ENCODE results near the gene HIVEP3. TPM values are rescaled to one million over a fixed set of nuclear protein-coding genes. Genes with fewer than 3 reads are reported as not detected.

HIVEP3 gene
- total RNA-seq, 1 experiment from 2014 or later: 6.0 TPM

DNA sequence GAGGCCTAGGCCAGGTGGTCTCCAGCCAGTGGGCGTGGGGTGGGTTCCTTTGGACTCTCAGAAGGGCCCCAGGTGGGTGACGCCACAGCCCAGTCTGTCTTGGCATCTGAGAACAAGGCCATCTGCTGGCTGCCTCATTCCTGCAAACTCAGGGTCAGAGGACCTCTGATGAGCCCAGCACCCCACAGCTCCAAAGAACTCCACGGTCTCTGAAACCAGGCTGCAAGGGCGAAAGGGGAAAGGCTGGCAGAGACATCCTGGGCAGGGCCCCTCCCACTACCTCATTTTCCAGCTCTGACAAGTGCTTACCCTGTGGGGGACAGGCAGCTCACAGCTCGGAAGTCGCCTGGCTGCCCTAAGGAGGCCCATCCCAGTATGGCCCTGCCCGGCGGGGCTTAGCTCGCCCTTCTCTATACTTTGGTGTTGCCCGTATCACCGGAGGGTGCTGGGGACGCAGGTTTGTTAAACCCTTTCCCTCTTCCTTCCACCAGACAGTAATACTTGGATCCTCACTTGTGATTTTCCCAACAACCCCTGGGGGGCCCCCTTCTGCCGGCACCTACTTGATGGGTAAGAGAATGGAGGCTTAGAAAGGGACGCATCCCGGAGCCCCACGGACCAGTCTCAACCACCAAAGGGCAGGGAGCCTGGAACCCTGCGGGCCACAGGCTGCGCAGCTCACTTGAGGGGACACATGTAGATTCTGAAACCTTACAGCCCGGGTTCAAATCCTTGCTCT lies 423.3 kb downstream of the HIVEP3 start:
- CTCF ChIA-PET: no interaction called here
- Histone ChIP-seq H3K36me3 (ENCODE audit: control insufficient read depth, insufficient read depth, low read length) (no peaks in the 10 kb centered on the region), H3K27me3 (ENCODE audit: control insufficient read depth, insufficient read depth, low read length) (no peaks in the 10 kb centered on the region), H3K4me1 (ENCODE audit: control insufficient read depth, insufficient read depth, low read length) (peaks cover 9% of the 10 kb centered on the region; the same call in 1 of the 2 replicates), H3K27ac (ENCODE audit: low read length) (peak overlapping the region; percentile 63), H3K4me3 (ENCODE audit: low read depth in 2 of 2, low read length in 2 of 2) (peak overlapping the region; percentile 39 to 48), H3K9me3 (ENCODE audit: control insufficient read depth, insufficient read depth, low read depth, low read length) (no peaks in the 10 kb centered on the region)
- intact Hi-C loops (cut with micrococcal nuclease; ENCODE audit: unreplicated experiment) (no loop called here), in situ Hi-C loops (cut with HindIII; ENCODE audit: low pct_unique_long_range_greater_than_20kb, low sequenced_read_pairs) (no loop called here)
- DNase-seq (ENCODE audit: low read depth, low spot score): no peak
- no TSS peak for BruUV-seq (replicated peaks)
- POLR2A ChIA-PET: no interaction called here
- ATAC-seq: peak; percentile 32
- TF ChIP-seq SIN3A (IDR thresholded peaks at IDR 0.05; ENCODE audit: borderline replicate concordance, insufficient read depth, low read depth, low read length) (no peak), POLR2AphosphoS5 (IDR thresholded peaks at IDR 0.05; ENCODE audit: low read depth, low read length) (no peak)
- TF ChIP-seq, protein P1, sequence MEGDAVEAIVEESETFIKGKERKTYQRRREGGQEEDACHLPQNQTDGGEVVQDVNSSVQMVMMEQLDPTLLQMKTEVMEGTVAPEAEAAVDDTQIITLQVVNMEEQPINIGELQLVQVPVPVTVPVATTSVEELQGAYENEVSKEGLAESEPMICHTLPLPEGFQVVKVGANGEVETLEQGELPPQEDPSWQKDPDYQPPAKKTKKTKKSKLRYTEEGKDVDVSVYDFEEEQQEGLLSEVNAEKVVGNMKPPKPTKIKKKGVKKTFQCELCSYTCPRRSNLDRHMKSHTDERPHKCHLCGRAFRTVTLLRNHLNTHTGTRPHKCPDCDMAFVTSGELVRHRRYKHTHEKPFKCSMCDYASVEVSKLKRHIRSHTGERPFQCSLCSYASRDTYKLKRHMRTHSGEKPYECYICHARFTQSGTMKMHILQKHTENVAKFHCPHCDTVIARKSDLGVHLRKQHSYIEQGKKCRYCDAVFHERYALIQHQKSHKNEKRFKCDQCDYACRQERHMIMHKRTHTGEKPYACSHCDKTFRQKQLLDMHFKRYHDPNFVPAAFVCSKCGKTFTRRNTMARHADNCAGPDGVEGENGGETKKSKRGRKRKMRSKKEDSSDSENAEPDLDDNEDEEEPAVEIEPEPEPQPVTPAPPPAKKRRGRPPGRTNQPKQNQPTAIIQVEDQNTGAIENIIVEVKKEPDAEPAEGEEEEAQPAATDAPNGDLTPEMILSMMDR (IDR thresholded peaks at IDR 0.05): no peak; the same call in 1 of the 2 replicates
- TF ChIP-seq, protein P2, sequence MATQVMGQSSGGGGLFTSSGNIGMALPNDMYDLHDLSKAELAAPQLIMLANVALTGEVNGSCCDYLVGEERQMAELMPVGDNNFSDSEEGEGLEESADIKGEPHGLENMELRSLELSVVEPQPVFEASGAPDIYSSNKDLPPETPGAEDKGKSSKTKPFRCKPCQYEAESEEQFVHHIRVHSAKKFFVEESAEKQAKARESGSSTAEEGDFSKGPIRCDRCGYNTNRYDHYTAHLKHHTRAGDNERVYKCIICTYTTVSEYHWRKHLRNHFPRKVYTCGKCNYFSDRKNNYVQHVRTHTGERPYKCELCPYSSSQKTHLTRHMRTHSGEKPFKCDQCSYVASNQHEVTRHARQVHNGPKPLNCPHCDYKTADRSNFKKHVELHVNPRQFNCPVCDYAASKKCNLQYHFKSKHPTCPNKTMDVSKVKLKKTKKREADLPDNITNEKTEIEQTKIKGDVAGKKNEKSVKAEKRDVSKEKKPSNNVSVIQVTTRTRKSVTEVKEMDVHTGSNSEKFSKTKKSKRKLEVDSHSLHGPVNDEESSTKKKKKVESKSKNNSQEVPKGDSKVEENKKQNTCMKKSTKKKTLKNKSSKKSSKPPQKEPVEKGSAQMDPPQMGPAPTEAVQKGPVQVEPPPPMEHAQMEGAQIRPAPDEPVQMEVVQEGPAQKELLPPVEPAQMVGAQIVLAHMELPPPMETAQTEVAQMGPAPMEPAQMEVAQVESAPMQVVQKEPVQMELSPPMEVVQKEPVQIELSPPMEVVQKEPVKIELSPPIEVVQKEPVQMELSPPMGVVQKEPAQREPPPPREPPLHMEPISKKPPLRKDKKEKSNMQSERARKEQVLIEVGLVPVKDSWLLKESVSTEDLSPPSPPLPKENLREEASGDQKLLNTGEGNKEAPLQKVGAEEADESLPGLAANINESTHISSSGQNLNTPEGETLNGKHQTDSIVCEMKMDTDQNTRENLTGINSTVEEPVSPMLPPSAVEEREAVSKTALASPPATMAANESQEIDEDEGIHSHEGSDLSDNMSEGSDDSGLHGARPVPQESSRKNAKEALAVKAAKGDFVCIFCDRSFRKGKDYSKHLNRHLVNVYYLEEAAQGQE (IDR thresholded peaks at IDR 0.05; ENCODE audit: insufficient read depth in 1 of 2, low read depth in 2 of 2, low read length in 1 of 2): no peak

DNA sequence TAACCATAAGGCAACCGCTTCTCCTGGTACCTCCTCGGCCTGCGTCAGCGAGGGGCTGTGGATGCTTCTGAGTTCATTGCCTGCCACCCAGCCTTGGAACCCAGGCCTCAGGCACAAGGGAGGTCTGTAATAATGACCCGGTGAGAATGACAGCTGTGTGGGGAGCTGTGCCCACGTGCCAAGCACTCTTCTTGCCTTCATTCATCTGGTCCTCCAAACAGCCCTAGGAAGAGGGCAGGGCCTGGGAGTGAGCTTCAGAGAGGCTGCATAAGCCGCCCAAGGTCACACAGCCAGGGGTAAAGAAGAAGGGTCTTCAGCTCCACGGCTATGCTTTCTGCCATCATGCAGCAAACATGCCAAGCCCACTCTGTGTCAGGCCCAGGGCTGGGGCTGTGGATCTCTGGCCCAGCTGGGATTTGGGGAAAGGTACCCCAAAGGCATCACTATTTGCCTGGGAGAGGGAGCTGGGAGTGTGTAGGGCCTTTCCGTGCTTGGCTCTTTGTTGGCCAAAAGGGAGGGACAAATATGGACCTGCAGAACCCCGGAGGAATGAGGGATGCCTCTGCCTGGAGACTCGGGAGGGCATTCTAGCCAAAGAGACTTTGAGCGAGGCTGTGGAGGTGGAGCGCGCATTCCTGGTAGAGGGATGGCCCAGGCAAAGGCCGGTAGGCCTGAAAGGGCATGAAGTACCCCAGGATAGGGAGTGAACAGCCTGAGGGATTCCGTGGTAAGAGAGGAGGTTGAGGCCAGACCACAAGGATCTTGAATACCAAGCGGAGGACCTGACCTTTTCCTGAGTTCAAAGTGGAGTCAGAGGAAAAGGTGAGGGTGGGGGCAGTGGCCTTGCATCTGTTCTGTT lies 424.1 kb downstream of the HIVEP3 start:
- ATAC-seq (no peak), DNase-seq (ENCODE audit: low read depth, low spot score) (no peak)
- Histone ChIP-seq H3K27ac (ENCODE audit: low read length) (no peak overlapping the region), H3K27me3 (ENCODE audit: control insufficient read depth, insufficient read depth, low read length) (no peaks in the 10 kb centered on the region), H3K4me1 (ENCODE audit: control insufficient read depth, insufficient read depth, low read length) (peaks cover 9% of the 10 kb centered on the region; the same call in 1 of the 2 replicates), H3K9me3 (ENCODE audit: control insufficient read depth, insufficient read depth, low read depth, low read length) (no peaks in the 10 kb centered on the region), H3K4me3 (ENCODE audit: low read depth in 2 of 2, low read length in 2 of 2) (no peak overlapping the region), H3K36me3 (ENCODE audit: control insufficient read depth, insufficient read depth, low read length) (no peaks in the 10 kb centered on the region)
- in situ Hi-C loops (cut with HindIII; ENCODE audit: low pct_unique_long_range_greater_than_20kb, low sequenced_read_pairs) (no loop called here), intact Hi-C loops (cut with micrococcal nuclease; ENCODE audit: unreplicated experiment) (no loop called here)
- ChIA-PET CTCF (no interaction called here), POLR2A (no interaction called here)
- TF ChIP-seq POLR2AphosphoS5 (IDR thresholded peaks at IDR 0.05; ENCODE audit: low read depth, low read length) (no peak), SIN3A (IDR thresholded peaks at IDR 0.05; ENCODE audit: borderline replicate concordance, insufficient read depth, low read depth, low read length) (no peak), TCF7L2 (IDR thresholded peaks at IDR 0.05; ENCODE audit: low read depth, low read length) (no peak)
- TF ChIP-seq, protein P2 (IDR thresholded peaks at IDR 0.05; ENCODE audit: insufficient read depth in 1 of 2, low read depth in 2 of 2, low read length in 1 of 2): no peak
- TF ChIP-seq, protein P1 (IDR thresholded peaks at IDR 0.05): no peak
- BruUV-seq (replicated peaks): no TSS peak

Measured in Panc1 (cell line).